ENCODE measurements around the gene COLEC11.
A peak's percentile ranks its signal among the peaks of the same experiment; 100 is the strongest.

Gene COLEC11

DNA sequence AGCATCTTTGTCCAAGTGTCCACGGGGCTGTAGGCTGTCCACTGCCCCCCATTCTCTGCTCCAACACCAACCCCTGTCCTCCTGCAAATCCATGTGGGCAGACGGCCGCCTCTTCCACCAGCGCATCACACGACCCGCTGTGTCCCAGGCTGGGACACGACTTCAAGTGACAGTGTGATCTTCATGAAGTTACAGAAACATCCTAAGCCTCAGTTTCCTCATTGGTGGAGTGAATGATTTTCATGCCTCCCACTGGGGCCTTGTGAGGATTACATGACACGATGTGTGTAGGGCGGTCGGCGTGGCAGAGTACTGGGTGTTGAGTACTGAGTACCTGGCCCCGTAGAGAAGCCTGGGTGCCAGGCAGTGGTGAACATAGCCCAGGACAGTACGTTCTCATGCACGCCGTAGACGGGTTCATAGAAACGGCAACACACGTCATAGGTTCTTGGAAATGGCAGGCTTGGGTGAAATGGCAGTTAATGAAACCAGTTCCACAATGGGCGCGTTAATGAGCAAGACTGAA is 53.8 kb downstream of the COLEC11 start:
- Histone ChIP-seq H3K27me3 (ENCODE audit: control insufficient read depth in 1 of 2, insufficient read depth in 2 of 2, low read length in 2 of 2) (no peaks in the 10 kb centered on the region), H3K9me3 (ENCODE audit: control insufficient read depth in 2 of 2, low read length in 2 of 2) (no peaks in the 10 kb centered on the region), H3K4me3 (ENCODE audit: low read length in 2 of 2) (no peak overlapping the region), H3K27ac (ENCODE audit: low read length) (no peak overlapping the region), H3K36me3 (ENCODE audit: control insufficient read depth in 2 of 2, insufficient read depth in 2 of 2, low read length in 2 of 2) (no peaks in the 10 kb centered on the region), H3K4me1 (ENCODE audit: control insufficient read depth, insufficient read depth, low read length) (peaks cover 17% of the 10 kb centered on the region), H3K9ac (ENCODE audit: low read length in 2 of 2) (no peak overlapping the region)

DNA sequence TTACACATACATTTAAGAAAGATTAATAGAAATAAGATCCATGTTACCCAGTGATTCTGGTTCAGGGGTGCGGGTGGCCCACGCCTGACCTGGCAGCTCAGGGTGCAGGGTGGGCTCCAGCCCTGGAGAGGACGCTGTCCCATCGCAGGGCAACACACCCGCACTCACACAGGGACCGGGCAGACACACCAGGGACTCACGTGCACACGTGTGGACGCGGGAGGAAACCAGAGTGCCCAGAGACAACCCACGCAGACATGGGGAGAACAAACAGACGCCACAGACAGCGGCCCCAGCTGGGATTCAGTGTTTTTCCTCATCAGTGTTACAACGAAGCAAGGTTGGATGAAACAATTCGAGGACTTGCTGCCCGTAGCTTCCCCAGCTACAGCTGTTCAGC is 54.7 kb downstream of the COLEC11 start:
- H3K36me3 ChIP-seq (ENCODE audit: control insufficient read depth in 2 of 2, insufficient read depth in 2 of 2, low read length in 2 of 2), result no peaks in the 10 kb centered on the region

DNA sequence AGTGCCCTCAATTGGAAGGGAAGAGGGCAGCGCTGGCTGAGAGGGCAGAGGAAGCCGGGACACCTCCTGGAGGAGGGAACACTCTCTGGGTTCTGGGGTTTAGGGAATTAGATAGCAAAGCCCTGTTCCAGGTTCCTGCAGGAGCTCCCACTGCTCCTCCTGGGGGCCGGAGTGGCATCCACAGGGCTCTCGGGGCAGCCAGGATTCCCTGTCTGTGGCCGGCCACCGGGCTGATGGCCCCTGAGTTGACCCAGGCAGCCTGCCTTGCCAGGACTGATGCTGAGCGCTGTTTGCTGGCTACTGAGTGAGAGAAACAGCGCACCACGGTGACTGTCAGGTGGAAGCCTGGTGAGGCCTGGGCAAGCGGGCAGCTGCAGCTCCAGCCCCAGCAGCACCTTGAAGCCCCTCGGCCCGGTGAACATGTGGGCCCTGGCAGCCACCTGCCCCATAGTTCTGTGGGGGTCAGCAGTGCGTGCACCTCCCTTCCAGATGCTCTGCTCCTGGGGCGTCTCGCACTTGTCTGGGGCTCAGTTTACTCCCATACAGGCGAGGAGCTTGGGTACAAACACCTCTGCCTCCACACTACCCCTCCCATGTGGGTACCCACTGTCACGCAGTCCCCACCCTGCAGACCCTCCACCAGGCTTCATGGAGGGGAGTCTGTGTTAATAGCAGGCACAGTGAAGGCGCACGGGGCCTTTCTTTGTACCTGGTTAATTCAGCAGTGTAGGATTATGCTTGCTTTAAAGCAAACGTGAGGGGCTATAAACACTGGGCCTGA is 55.4 kb downstream of the COLEC11 start:
- H3K4me1 ChIP-seq (ENCODE audit: control insufficient read depth, insufficient read depth, low read length), result peaks cover 17% of the 10 kb centered on the region

More for the DNA sequence above, 54.7 kb downstream of the COLEC11 start:
- H3K4me1 ChIP-seq (ENCODE audit: control insufficient read depth, insufficient read depth, low read length), result peaks cover 17% of the 10 kb centered on the region
- H3K27ac ChIP-seq (ENCODE audit: low read length), result no peak overlapping the region
- H3K9me3 ChIP-seq (ENCODE audit: control insufficient read depth in 2 of 2, low read length in 2 of 2), result no peaks in the 10 kb centered on the region
- H3K27me3 ChIP-seq (ENCODE audit: control insufficient read depth in 1 of 2, insufficient read depth in 2 of 2, low read length in 2 of 2), result no peaks in the 10 kb centered on the region
- no peak overlapping the region for H3K4me3 ChIP-seq (ENCODE audit: low read length in 2 of 2)
- H3K9ac ChIP-seq (ENCODE audit: low read length in 2 of 2), result no peak overlapping the region

DNA sequence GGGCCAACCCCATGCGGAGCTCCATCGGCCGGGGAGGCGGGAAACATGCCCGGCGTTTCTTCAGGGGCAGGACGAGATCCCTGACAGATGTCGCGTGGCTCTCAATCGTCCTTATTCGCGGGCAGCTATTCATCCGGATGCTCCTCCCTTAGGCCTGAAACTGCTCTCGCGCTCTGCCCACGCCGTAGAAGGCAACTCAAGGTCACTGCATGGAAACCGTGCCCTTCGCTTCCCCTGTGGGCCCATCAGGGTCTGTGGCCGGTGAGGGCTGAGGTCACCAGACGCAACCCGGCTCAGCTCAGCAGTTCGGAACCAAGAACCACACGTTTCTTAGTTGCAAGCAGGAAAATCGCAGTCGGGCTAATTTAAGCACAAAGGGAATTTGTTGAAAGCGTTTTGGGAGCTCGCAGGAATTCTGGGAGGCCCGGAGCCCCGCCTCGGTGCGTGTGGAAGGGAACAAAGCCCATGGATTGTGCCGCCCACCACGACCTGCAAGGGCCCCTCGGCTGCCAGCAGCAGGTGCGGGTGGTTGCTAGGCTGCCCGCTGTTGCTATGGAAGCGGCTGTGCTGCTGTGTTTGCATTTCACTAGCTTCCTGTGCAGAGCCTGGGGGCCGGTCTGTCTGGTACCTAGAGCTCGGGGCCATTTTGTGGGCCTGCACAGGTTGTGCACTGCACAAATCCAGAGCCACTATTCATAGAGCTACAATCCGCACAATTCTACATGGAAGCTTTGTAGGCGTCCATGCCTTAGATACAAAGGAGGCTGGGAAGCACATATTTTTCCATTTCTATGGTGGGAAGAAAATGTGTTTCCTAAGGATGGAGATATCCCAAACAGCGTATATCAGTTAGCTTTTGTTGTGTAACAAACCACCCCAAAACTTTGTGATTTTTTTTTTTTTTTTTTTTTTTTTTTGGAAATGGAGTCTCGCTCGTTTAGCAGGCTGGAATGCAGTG is 57.1 kb downstream of the COLEC11 start:
- H3K27ac ChIP-seq (ENCODE audit: low read length), result peak overlapping the region; percentile 85
- no peaks in the 10 kb centered on the region for H3K27me3 ChIP-seq (ENCODE audit: control insufficient read depth in 1 of 2, insufficient read depth in 2 of 2, low read length in 2 of 2)
- peaks cover 17% of the 10 kb centered on the region for H3K4me1 ChIP-seq (ENCODE audit: control insufficient read depth, insufficient read depth, low read length)
- peak overlapping the region; percentile 72 to 74 for H3K4me3 ChIP-seq (ENCODE audit: low read length in 2 of 2)
- H3K36me3 ChIP-seq (ENCODE audit: control insufficient read depth in 2 of 2, insufficient read depth in 2 of 2, low read length in 2 of 2), result no peaks in the 10 kb centered on the region
- no peaks in the 10 kb centered on the region for H3K9me3 ChIP-seq (ENCODE audit: control insufficient read depth in 2 of 2, low read length in 2 of 2)
- H3K9ac ChIP-seq (ENCODE audit: low read length in 2 of 2), result peak overlapping the region; percentile 70 to 80

More for the DNA sequence above, 55.4 kb downstream of the COLEC11 start:
- Histone ChIP-seq H3K4me3 (ENCODE audit: low read length in 2 of 2) (peak overlapping the region in 1 of 2 donors; percentile 40), H3K9me3 (ENCODE audit: control insufficient read depth in 2 of 2, low read length in 2 of 2) (no peaks in the 10 kb centered on the region), H3K27me3 (ENCODE audit: control insufficient read depth in 1 of 2, insufficient read depth in 2 of 2, low read length in 2 of 2) (no peaks in the 10 kb centered on the region), H3K36me3 (ENCODE audit: control insufficient read depth in 2 of 2, insufficient read depth in 2 of 2, low read length in 2 of 2) (no peaks in the 10 kb centered on the region), H3K27ac (ENCODE audit: low read length) (no peak overlapping the region), H3K9ac (ENCODE audit: low read length in 2 of 2) (peak overlapping the region; percentile 19 to 21)

DNA sequence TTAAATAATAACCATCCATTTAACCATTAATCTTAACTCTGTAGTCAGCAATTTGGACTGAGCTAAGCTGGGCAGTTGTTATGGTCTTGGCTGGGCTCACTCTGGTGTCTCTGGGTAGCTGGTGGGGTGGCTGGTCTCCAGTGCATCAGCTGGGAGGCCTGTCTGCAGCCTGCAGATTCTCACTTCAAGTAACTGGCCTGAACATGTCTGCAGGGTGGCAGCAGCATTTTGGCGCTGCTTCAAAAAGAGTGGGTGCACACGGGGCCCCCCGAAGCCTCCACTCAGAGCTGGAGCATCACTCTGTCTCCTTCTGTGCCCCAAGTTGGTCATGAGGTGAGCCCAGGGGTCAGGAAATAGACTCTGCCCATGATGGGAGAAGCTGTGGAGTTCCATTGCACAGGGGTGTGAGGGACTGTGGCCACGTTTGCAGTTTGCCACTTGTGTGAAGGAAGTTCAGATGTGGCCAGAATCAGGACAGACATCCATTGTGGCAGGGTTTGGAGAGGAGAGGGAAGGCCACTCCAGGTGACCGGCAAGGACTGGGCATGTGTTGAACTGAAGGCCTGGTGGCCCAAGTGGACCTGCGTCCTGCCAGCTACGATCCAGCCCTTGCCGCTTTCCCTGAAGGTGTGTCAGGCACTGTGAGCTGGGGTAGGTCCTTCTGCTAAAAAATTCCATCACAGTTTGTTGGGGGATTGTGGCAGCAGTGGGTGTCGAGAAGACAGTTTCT is 58.1 kb downstream of the COLEC11 start:
- H3K4me1 ChIP-seq (ENCODE audit: control insufficient read depth, insufficient read depth, low read length), result peaks cover 17% of the 10 kb centered on the region
- H3K36me3 ChIP-seq (ENCODE audit: control insufficient read depth in 2 of 2, insufficient read depth in 2 of 2, low read length in 2 of 2), result no peaks in the 10 kb centered on the region
- H3K9ac ChIP-seq (ENCODE audit: low read length in 2 of 2), result no peak overlapping the region
- H3K4me3 ChIP-seq (ENCODE audit: low read length in 2 of 2), result no peak overlapping the region
- H3K9me3 ChIP-seq (ENCODE audit: control insufficient read depth in 2 of 2, low read length in 2 of 2), result no peaks in the 10 kb centered on the region
- no peaks in the 10 kb centered on the region for H3K27me3 ChIP-seq (ENCODE audit: control insufficient read depth in 1 of 2, insufficient read depth in 2 of 2, low read length in 2 of 2)
- H3K27ac ChIP-seq (ENCODE audit: low read length), result no peak overlapping the region

DNA sequence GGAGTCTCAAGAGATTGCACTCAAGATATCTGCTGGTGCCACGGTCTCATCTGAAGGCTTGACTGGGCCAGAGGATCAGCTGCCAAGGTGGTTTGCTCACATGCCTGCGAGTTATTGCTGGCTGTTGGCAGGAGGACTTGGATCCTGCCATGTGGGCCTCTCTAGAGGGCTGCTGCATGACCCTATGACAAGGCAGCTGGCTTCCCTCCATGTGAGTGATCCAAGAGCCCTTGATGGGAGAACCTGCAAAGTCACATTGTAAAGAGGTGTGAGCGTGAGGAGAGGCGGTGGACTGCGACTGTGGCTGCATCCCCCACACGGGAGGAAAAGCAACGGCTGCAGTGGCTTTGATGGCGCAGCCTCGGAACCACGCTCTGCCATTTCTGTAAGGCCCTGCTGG is 59.1 kb downstream of the COLEC11 start:
- no peak overlapping the region for H3K27ac ChIP-seq (ENCODE audit: low read length)
- H3K9ac ChIP-seq (ENCODE audit: low read length in 2 of 2), result no peak overlapping the region
- no peaks in the 10 kb centered on the region for H3K9me3 ChIP-seq (ENCODE audit: control insufficient read depth in 2 of 2, low read length in 2 of 2)
- H3K4me3 ChIP-seq (ENCODE audit: low read length in 2 of 2), result no peak overlapping the region
- peaks cover 18% of the 10 kb centered on the region for H3K4me1 ChIP-seq (ENCODE audit: control insufficient read depth, insufficient read depth, low read length)
- H3K27me3 ChIP-seq (ENCODE audit: control insufficient read depth in 1 of 2, insufficient read depth in 2 of 2, low read length in 2 of 2), result no peaks in the 10 kb centered on the region
- no peaks in the 10 kb centered on the region for H3K36me3 ChIP-seq (ENCODE audit: control insufficient read depth in 2 of 2, insufficient read depth in 2 of 2, low read length in 2 of 2)

DNA sequence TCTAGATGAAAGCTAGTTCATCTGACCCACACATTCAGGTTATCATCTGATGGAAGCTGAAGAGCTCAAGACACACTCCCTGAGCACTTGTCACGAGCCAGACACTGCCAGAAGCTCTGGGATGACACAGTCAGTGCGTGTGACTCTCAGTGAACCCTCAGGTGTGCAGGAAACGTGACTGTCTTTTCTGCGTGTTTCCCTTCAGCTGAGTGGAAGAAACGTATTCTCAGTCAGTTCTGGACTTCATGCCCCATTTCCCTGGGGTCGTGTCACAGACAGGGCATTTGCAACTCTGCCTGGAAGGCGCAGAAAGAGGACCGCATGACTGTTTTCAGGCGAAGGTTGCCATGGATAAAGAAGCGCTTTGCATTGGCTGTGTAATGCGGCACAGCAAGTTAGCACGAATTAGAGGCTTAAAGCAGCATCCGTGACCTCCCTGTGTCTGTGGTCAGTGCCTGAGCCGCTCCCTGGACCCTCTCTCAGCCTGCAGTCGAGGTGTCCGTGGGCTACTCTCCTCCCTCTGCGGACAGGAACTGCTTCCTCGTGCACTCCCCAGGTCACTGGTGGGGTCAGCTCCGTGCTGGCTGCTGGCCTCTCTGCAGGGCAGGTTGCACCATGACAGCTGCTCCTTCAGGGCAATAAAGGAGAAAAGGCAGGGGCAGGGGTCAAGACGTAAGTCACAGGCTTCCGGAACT is 59.8 kb downstream of the COLEC11 start:
- peaks cover 21% of the 10 kb centered on the region for H3K4me1 ChIP-seq (ENCODE audit: control insufficient read depth, insufficient read depth, low read length)

DNA sequence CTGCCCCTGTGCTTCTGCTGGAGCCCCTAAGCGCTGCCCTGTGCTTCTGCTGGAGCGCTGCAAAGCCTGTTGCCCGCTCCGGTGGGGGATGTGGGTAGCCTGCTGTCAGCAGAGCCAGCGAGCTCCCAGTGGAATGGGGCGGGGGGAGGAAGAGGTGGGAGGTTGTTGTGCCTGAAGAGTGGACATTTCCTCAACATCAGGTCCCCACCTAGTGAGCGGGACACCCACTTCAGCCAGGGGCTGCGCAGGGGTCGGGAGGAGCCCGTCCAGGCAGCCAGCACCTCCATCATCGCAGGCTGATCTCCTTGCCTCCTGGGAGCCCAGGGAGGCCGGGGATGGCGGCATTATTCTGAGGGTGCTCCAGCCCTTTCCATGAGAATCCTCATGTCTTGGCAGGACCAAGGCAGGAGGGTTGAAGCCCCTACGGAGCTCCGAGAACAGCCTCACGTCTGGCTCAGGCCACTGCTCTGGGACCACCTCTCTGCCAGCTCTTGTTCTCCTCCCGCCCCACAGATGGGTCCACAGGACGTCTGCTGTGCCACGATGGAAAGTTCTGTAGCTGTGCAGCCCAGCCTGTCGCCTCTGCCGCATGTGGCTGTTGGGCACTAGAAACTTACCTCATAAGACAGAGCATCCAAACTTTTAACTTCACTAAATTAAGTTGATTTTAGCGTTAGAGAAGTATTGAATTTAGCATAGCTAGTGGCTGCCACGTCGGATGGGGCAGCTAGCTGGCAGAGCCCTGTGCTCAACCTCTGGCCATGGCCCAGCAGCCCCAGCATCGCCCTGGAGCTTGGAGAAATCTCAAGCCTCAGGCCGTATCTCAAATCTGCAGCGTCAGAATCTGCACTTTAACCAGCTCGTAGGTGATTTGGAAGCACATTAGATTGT is 61.2 kb downstream of the COLEC11 start:
- Histone ChIP-seq H3K27ac (ENCODE audit: low read length) (no peak overlapping the region), H3K4me3 (ENCODE audit: low read length in 2 of 2) (no peak overlapping the region), H3K9me3 (ENCODE audit: control insufficient read depth in 2 of 2, low read length in 2 of 2) (no peaks in the 10 kb centered on the region), H3K27me3 (ENCODE audit: control insufficient read depth in 1 of 2, insufficient read depth in 2 of 2, low read length in 2 of 2) (no peaks in the 10 kb centered on the region), H3K4me1 (ENCODE audit: control insufficient read depth, insufficient read depth, low read length) (peaks cover 14% of the 10 kb centered on the region), H3K36me3 (ENCODE audit: control insufficient read depth in 2 of 2, insufficient read depth in 2 of 2, low read length in 2 of 2) (no peaks in the 10 kb centered on the region), H3K9ac (ENCODE audit: low read length in 2 of 2) (no peak overlapping the region)

More for the DNA sequence above, 59.8 kb downstream of the COLEC11 start:
- Histone ChIP-seq H3K9me3 (ENCODE audit: control insufficient read depth in 2 of 2, low read length in 2 of 2) (no peaks in the 10 kb centered on the region), H3K27me3 (ENCODE audit: control insufficient read depth in 1 of 2, insufficient read depth in 2 of 2, low read length in 2 of 2) (no peaks in the 10 kb centered on the region), H3K27ac (ENCODE audit: low read length) (no peak overlapping the region), H3K9ac (ENCODE audit: low read length in 2 of 2) (no peak overlapping the region), H3K36me3 (ENCODE audit: control insufficient read depth in 2 of 2, insufficient read depth in 2 of 2, low read length in 2 of 2) (no peaks in the 10 kb centered on the region), H3K4me3 (ENCODE audit: low read length in 2 of 2) (no peak overlapping the region)
